Stimulated activated CD8-positive, alpha-beta memory T cell treated with anti-CD3 and anti-CD28 coated beads, Interleukin-4, amount 100 ng/mL, for 24 hours (primary cell): ENCODE data around the gene ADGRG3.

Experiments used
- DNase-seq: peaks from one replicate; pipeline ENCODE4 v3.0.0-alpha.2; 2020; ENCODE audit warnings: low read depth

The ADGRG3 gene

GRCh38 chr16:57681950-57682728 is 14.0 kb downstream of the ADGRG3 start:
- no peak for DNase-seq

GRCh38 chr16:57682809-57683635 is 14.9 kb downstream of the ADGRG3 start:
- DNase-seq: no peak

GRCh38 chr16:57683636-57684545 is 15.8 kb downstream of the ADGRG3 start:
- DNase-seq: no peak

- no peak for DNase-seq
These were observed 16.7 kb downstream of the ADGRG3 start for GRCh38 chr16:57684626-57685358.

DNA sequence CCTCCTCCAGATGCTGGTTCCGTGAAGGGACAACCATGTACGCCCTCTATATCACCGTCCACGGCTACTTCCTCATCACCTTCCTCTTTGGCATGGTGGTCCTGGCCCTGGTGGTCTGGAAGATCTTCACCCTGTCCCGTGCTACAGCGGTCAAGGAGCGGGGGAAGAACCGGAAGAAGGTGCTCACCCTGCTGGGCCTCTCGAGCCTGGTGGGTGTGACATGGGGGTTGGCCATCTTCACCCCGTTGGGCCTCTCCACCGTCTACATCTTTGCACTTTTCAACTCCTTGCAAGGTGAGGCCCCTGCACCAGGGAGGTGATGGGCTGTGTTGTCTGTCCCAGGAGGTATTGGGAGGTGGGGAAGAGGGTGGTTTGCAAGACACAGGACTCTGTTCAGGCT is 17.5 kb downstream of the ADGRG3 start:
- DNase-seq: no peak

- no peak for DNase-seq
These were observed 18.5 kb downstream of the ADGRG3 start for GRCh38 chr16:57686577-57686976.

DNA sequence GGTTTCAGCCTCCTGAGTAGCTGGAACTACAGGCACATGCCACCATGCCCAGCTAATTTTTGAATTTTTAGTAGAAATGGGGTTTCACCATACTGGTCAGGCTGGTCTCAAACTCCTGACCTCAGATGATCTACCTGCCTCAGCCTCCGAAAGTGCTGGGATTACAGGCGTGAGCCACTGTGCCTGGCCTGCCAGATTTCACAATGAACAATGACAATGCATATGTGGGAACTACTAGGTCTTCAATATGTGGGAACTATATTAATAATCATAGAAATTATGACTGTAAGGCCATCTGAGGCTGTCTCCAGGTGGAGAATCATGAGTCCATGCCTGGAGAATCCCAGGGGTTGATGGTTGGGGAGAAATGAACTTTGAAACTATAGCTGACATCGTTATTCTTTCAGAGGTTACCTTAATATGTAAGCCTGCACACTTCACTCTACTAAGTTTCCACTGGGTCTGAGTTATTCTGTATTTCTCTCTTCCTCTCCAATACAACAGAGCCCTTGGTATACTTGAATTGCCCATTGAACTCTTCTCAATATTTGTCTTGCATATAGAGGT is 19.3 kb downstream of the ADGRG3 start:
- no peak for DNase-seq

DNA sequence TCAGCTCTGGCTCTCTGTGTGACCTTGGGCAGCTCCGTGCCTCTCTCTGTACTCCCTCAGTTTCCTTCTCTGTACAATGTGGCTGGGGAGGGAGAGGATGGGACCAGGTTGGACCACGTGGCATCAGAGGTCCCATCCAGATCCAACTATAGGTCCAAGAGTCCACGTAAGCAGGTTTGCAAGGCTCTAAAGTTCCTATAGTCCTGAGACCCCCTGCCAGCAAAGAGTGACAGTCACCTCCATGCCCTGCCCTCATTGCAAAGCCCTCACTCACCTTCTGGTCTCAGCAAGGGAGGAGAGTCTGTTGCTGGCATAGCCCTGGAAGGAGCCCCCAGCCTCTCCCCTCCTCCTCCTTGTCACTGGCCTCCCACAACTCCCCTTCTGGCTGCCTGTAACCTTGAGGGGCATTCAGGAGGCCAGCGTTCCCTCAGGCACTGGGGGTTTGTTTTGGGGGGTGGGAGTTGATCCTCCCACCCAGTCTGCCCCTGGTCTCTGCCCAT is 20.4 kb downstream of the ADGRG3 start:
- DNase-seq: no peak

DNA sequence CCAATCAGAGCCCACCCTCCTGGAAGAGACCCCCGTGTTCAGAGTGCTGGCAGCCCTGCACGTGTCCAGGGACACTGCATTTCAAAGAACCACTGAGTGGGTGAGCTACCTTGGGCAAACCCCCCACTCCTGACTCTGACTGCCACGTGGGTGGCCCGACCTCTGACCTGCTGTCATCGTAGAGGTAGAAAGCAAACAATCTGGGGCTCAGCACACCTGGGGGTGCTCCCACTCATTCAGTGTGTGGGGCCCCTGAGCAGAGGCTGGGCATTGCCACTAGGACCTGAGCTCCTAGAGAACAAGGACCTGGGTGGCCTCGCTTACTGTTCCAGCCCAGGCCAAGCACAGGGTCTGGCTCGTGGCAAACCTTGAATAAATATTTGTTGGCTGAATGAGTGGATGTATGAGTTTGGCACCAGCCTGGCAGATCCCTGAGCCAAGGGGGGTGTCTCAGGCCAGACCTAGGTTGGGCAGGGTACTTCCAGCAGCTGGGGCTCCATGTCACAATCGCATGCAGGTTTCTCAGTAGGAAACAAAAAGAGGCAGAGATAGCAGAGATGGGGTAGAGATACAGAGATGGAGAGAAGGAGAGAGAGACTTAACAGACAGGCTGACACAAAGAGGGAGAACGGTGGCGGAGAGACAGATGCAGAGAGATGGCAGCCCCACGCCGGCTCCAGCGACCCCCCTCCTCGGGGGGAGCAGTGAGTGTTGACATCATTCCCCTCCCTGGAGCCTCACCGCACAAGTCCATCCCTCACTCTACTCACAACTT is 21.1 kb downstream of the ADGRG3 start:
- no peak for DNase-seq

DNA sequence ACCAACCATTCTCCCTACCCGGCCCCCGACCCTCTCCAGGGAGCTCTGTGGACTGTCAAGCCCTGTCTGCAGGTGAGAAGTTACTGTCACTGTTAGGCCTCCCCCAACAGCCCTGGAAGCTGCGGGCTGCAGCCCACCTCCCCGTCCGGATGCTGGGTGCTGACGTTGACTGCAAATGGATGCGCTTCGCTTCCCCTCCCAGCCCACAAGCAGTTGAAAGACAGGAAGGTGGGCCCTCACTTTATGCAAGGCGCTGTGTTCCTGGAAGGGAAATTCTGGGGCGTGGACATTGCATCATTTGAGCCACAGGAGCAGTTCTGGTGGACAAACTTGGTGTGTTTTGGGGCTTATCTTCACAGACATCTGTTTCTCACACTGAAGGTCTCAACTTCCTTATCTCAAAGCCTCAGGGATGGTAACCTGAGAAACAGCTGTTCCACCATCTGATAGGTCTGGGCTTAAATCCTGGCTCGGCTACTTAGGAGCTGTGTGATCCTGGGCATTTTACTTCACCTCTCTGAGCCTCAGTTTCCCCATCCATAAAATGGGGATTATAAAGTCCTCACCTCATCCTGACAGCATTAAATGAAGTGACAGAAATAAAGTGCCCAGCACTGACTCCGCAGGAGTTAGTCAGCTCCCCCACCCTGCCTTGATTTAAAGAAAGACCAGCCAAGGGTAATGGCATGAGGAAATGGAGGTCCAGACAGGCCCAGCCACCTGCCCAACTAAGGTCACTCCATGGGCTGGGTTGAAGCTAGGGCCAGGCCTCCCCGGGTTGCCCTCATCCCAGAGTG is 21.9 kb downstream of the ADGRG3 start:
- DNase-seq: peak; percentile 22

DNA sequence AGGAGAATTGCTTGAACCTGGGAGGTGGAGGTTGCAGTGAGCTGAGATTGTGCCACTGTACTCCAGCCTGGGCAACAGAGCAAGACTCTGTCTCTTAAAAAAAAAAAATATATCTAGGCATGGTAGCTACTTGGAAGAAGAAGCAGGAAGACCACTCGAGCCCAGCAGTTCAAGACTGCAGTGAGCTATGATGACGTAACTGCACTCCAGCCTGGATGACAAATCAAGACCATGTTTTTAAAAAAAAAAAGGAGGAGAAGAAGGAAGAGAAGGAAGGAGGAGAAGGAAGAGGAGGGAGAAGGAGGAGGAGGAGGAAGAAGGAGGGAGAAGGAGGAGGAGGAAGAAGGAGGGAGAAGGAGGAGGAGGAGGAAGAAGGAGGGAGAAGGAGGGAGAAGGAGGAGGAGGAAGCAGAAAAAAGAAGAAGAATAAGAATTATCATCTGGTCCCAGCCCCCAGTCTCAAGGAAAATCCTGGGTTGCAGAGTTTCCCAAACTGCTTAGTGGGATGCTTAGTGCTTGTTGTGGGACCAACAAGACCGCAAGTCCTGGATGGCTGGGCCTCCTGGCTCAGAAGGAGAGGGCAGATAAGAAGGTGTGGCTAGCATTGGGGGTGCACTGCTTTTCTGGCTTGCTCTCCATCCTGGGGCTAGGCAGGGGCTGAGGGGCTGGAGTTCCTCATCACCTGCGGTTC is 22.8 kb downstream of the ADGRG3 start:
- no peak for DNase-seq

DNA sequence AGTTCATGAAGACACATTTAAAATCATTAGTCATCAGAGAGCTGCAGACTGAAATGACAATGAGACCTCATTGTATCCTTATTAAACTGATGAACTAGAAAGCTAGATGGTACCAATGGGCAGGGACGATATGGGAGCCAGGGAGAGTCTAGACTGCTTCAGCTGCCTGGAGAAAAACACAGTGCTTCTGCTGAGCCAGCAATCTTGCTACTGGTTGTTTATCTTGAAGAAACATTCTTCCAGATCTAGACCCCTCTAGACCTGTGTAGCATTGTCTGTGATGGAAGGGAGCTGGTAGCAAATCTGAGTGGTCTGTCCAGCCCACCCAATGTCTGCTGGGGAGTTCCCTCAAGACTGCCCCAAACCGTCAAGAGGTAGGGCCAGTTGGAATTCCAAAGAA is 24.5 kb downstream of the ADGRG3 start:
- DNase-seq: no peak

DNA sequence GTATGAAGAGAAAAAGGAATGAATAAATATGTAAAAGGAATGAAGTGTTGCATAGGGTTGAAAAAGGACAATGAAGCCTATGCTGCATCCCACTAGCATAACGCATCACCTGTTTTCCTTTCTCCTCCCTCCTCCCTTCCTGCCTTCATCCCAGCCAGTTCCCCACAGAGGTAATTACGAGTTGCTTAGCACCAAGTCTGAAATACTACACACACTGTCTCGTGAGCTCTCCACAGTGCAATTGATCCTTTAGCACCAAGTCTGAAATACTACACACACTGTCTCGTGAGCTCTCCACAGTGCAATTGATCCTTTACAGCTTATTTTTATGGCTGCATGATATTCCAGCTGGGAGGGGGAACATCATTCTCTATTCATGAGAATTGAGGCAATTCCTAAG is 25.4 kb downstream of the ADGRG3 start:
- DNase-seq: no peak

DNA sequence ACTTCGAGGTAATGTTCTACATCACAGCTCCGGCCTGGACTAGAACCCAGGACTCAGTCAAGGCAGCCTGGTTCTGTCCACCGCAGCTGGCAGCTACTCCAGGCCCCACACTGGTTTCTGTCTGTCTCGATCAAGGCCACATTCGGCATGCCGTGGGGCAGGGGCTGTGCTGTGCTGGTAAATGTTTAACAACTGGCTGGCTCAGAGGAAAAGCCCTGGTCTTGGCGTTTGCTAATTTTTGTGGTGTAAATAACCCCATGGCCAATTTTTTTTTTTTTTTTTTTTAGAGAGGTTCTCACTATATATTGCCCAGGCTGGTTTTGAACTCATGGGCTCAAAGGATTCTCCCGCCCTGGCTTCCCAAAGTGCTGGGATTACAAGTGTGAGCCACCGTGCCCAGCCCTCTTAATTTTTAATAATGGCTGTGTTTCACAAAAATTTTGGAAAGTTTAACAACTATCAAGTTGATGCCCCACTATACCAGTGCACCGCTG is 26.2 kb downstream of the ADGRG3 start:
- DNase-seq: no peak

DNA sequence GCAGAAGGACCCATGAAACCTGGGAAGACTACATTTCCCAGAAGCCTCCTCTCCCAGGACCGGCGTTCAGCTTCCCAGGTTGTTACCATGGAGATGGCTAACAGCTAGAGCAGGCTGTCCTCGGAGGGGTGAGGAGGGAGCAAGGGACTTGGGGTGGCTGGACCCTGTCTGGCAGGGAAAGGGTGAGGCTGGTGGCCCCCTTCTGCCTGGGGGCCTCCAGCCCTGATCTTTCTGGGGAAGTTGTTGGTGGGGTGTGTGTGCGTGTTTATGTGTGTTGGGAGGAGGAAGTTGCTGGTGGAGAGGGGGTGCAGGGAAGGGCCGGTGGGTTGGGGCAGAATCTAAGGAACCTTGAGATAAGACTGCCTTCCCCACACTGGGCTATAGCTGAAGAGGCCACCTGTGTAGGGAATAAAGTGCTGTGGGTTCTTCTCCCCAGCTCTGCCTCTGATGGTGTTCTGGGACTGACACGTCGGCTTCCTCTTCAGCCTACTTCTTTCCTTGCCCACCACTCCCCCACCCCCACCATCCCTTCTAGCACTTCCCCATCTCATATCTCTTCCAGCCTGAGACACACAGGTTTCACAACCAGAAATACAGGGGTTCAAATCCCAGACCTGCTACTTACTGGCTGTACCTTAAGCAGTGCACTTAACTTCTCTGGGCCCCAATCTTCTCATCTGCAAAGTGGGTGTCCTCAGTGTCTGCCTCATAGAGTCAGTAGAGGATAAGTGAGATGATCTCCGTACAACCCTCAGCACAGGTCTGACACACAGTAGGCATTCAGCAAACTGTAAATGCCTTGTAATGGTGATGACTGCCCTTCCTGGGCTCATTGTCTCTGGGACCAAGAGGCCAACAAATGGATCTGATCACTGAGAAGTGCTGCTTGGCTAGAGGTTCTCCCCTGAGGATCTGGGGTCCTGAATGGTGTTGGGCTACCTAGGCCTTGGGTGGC is 26.9 kb downstream of the ADGRG3 start, which contains the start of gene DRC7:
TSS of gene DRC7 (plus strand) at position 82 of the 955 bp plus-strand sequence. CDS start 3,144 bp downstream, outside the sequence.
- no peak for DNase-seq

DNA sequence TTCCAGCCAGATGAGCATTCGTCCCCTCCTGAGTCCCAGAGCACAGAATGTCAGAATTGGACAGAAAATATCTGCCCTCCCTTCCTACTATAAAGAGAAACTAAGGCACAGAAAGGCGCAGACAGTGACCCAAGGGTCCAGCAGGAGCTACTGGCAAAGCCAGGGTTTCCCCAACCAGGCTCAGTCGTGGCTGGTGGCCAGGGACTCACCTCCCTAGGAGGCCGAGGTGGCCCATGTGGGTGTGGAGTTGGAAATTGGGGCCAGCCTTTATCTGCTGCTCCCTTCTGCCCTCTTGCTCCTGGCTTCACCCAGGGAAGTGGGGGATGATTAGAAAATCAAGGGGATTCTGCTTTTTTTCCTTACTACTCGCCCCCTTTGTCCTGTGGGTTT is 27.6 kb downstream of the ADGRG3 start:
- DNase-seq: no peak

DNA sequence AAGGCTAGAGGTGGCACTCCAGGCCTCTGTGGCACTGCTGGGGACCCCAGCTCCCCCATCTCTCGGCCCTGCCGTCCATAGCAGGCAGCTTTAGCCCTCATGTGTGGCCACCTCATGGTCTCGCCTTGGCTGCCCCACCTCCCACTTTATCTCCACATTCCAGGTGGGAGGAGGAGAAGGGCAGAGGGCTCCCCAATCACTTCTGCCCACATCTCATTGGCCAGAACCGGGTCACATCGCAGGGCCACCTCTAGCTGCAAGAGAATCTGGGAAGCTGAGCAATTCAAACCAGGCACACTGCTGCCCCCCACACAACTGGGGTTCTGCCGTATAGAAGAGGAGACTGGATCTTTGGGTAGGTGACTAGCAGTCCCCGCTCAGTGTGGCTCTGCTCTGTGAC is 28.1 kb downstream of the ADGRG3 start:
- DNase-seq: no peak
